ENCODE measurements around the gene SMIM1. TPM values are rescaled to one million over a fixed set of nuclear protein-coding genes. Genes with fewer than 3 reads are reported as not detected.
"Not testable (repeated sequence)": the region's sequence is repeated elsewhere in the genome, so short reads cannot be mapped to it uniquely, and the experiment has no call there.

SMIM1 gene
- total and polyA plus RNA-seq, 8 donors: 3.1 to 15.1 (median 6.4) TPM

DNA sequence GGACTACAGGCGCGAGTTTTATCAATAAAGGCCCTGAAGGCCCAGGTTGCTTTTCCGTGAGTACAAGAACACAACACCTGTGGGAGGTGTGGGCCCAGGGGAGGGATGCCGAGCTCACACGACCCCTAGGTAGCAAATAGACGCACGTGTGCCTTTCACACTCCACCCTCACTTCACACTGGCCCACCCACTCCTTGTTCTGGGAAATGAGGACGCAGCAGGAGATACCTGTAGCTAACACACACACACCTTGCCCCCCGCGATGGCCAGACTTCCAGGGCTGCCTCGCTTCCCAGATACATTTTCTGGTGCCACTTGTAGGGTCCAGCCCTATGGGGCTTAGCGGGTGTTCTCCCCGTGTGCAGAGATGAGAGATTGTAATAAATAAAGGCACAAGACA lies 24.6 kb upstream of the SMIM1 start:
- ATAC-seq (no peak), DNase-seq (peak in 3 of 6 donors; percentile 20 to 42 (median 21)), FAIRE-seq (no peak)
- WGBS, 2 donors: 60 to 66% methylated on average over 13 of the region's 13 CpGs
- intact Hi-C loops (cut with DNase I): no loop called here
- peak overlapping the region in 1 of 4 donors; percentile 80 for H3K4me3 ChIP-seq
- no peak overlapping the region for H3K27ac ChIP-seq
- no peaks in the 10 kb centered on the region for H3K36me3 ChIP-seq
- TF ChIP-seq, protein P1, sequence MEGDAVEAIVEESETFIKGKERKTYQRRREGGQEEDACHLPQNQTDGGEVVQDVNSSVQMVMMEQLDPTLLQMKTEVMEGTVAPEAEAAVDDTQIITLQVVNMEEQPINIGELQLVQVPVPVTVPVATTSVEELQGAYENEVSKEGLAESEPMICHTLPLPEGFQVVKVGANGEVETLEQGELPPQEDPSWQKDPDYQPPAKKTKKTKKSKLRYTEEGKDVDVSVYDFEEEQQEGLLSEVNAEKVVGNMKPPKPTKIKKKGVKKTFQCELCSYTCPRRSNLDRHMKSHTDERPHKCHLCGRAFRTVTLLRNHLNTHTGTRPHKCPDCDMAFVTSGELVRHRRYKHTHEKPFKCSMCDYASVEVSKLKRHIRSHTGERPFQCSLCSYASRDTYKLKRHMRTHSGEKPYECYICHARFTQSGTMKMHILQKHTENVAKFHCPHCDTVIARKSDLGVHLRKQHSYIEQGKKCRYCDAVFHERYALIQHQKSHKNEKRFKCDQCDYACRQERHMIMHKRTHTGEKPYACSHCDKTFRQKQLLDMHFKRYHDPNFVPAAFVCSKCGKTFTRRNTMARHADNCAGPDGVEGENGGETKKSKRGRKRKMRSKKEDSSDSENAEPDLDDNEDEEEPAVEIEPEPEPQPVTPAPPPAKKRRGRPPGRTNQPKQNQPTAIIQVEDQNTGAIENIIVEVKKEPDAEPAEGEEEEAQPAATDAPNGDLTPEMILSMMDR (IDR thresholded peaks at IDR 0.05): no peak
- H3K9me3 ChIP-seq: no peaks in the 10 kb centered on the region
- peaks cover 0 to 6% (median 0%) of the 10 kb centered on the region in 3 donors for H3K4me1 ChIP-seq
- H3K27me3 ChIP-seq: no peaks in the 10 kb centered on the region

GRCh38 chr1:3748316-3748900 lies 24.1 kb upstream of the SMIM1 start:
- DNase-seq; intact Hi-C loops (cut with DNase I); H3K4me1 ChIP-seq; H3K9me3 ChIP-seq; H3K36me3 ChIP-seq; ATAC-seq; H3K4me3 ChIP-seq; H3K27me3 ChIP-seq; FAIRE-seq; H3K27ac ChIP-seq: not testable (repeated sequence)
- WGBS, 2 donors: 84 to 86% methylated on average over 15 of the region's 15 CpGs

DNA sequence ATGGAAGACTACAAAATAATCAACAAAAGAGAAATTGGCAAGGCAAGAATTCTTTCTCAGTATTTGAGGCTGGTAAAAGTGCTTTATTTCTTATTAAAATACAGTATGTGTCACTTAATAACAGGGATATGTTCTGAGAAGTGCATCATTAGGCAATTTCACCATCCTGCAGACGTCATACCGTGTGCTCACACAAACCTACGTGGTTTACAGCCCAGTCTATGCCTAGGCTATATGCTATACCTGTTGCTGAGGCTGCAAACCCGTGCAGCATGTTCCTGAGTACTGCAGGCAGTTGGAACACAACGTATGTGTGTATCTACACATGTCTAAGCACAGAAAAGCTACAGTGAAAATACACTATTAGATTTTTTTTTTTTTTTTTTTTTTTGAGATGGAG lies 23.0 kb upstream of the SMIM1 start:
- 50 to 59% methylated on average over 5 of the region's 5 CpGs for WGBS, 2 donors
- intact Hi-C loops (cut with DNase I): no loop called here
- no peak for FAIRE-seq

DNA sequence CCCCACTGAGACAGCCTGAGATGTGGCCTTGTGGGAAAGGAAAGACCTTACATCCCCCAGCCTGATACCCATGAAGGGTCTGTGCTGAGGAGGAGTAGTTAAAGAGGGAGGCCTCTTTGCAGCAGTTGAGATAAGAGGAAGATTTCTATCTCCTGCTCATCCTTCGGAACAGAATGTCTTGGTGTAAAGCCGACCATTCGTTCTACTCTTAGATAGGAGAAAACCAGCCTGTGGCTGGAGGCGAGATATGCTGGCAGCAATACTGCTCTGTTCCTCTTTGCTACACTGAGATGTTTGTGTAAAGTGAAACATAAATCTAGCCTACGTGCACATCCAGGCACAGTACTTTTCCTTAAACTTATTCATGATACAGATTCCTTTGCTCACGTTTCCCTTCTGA lies 21.8 kb upstream of the SMIM1 start:
- TF ChIP-seq, protein P1 (IDR thresholded peaks at IDR 0.05): no peak
- Histone ChIP-seq H3K36me3 (no peaks in the 10 kb centered on the region), H3K4me3 (no peak overlapping the region), H3K4me1 (peaks cover 0 to 6% (median 0%) of the 10 kb centered on the region in 3 donors), H3K27ac (no peak overlapping the region), H3K9me3 (no peaks in the 10 kb centered on the region), H3K27me3 (no peaks in the 10 kb centered on the region)
- ATAC-seq: no peak
- no peak for DNase-seq
- FAIRE-seq: no peak
- 40 to 60% methylated on average over 6 of the region's 6 CpGs for WGBS, 2 donors
- intact Hi-C loops (cut with DNase I): no loop called here

More for the DNA sequence above, 23.0 kb upstream of the SMIM1 start:
- H3K9me3 ChIP-seq: no peaks in the 10 kb centered on the region
- no peak overlapping the region for H3K4me3 ChIP-seq
- no peaks in the 10 kb centered on the region for H3K36me3 ChIP-seq
- no peaks in the 10 kb centered on the region for H3K27me3 ChIP-seq
- TF ChIP-seq, protein P1 (IDR thresholded peaks at IDR 0.05): no peak
- ATAC-seq (no peak), DNase-seq (no peak)
- H3K4me1 ChIP-seq: peaks cover 0 to 6% (median 0%) of the 10 kb centered on the region in 3 donors
- no peak overlapping the region for H3K27ac ChIP-seq

DNA sequence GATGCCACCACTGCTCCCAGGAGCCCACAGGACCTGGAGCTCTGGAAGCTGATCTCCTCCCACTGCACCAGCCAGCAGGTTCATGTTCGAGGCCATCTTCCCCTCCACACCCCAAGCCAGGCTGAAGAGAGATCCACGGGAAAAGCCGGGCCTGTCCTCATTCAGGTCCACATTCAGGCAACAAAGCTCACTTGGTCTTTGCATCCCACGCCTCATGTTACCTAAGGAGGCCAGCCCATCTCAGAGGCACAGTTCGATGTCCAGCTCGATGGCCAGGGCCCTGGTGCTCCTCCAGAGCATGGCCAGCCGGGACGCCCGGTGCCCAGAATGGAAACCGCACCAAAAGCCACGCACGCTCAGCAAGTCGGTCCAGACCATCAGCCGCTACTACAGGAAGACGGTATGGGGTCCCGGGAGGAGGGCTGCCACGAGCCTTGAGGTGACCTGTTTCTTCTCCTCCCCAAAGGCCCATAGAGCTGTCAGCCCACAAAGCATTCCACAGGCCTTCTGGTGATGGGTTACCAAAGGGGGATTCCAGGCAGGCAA lies 20.1 kb upstream of the SMIM1 start, which contains the start of gene CCDC27:
CCDC27 (plus strand) TSS at position 51 of the 546 bp plus-strand sequence; CDS start at position 83, 32 bp downstream.
- no peak within 1 kb of the TSS for H3K4me3 ChIP-seq
- peaks cover 0 to 5% (median 0%) of the 10 kb centered on the region in 3 donors for H3K4me1 ChIP-seq
- H3K36me3 ChIP-seq: no peaks in the 10 kb centered on the region
- TF ChIP-seq, protein P1 (IDR thresholded peaks at IDR 0.05): no peak
- no peaks in the 10 kb centered on the region for H3K27me3 ChIP-seq
- H3K9me3 ChIP-seq: no peaks in the 10 kb centered on the region
- no peak within 1 kb of the TSS for H3K27ac ChIP-seq
- intact Hi-C loops (cut with DNase I): no loop called here
- no peak for FAIRE-seq
- 81 to 89% methylated on average over 17 of the region's 17 CpGs for WGBS, 2 donors
- DNase-seq: peak in 2 of 6 donors; percentile 17 to 37
- ATAC-seq: no peak
